GM13977 (cell line): ENCODE results near the gene AURKAIP1.

Source experiments
- DNase-seq: peaks from one replicate; pipeline ENCODE4 v3.0.0; 2012; ENCODE audit warnings: low spot score
- in situ Hi-C: fragments of 300-500 bp; cut with MboI; formaldehyde crosslinking; loops from one replicate; pipeline ENCODE4 v1.12.0; 2022; ENCODE audit warnings: low sequenced_read_pairs, low pct_unique_long_range_greater_than_20kb, mixed read lengths, inconsistent platforms; ENCODE audit not compliant: unreplicated experiment
- TF ChIP-seq, protein P1 (sequence below): IDR thresholded peaks from 2 replicates; pipeline ENCODE4 v1.5.1; 2012; ENCODE audit warnings: mild to moderate bottlenecking, control low read depth; ENCODE audit not compliant: insufficient read depth; ENCODE audit errors: extremely low read depth, missing control alignments

AURKAIP1 gene

DNA sequence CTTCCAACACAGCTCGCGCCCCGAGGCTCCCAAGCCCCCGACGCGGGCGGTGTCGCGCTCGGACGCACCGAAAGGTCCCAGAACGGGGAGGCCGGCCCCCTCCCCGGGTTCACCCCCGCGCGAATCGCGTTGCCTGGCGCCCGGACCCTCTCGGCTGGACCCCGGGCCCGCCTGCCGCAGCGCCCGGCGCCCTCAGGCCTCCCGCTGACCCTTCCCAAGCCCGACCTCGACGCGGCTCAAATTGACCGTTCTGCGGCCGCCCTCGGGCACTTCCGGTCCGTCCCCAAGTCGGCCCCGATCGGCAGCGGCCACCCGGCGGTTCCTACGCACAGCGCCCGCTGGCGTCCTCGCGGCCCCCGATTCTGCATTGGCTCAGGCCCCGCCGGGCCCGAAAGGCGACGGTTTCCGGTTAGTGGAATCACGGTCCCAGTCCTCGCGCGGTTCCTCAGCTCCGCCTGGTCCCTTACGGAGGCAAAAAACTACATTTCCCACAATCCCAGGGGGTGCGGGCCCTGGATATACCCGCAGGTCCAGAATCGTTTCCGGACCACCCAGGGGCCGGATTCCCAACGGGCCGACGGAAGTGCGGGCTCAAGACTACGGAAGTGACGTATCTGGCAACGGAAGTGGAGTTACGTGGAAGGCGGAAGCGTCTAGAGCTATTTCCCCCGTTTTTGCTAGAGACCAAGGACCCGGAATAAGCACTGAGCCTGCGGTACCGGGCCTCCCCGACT, at the start of gene AURKAIP1:
AURKAIP1 (minus strand) TSS at position 279 of the 734 bp plus-strand sequence. CDS start 451 bp downstream, outside the sequence.
- in situ Hi-C loops = no loop called here
- TF ChIP-seq, protein P1, sequence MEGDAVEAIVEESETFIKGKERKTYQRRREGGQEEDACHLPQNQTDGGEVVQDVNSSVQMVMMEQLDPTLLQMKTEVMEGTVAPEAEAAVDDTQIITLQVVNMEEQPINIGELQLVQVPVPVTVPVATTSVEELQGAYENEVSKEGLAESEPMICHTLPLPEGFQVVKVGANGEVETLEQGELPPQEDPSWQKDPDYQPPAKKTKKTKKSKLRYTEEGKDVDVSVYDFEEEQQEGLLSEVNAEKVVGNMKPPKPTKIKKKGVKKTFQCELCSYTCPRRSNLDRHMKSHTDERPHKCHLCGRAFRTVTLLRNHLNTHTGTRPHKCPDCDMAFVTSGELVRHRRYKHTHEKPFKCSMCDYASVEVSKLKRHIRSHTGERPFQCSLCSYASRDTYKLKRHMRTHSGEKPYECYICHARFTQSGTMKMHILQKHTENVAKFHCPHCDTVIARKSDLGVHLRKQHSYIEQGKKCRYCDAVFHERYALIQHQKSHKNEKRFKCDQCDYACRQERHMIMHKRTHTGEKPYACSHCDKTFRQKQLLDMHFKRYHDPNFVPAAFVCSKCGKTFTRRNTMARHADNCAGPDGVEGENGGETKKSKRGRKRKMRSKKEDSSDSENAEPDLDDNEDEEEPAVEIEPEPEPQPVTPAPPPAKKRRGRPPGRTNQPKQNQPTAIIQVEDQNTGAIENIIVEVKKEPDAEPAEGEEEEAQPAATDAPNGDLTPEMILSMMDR = peak; percentile 38
- DNase-seq = peak; percentile 99

DNA sequence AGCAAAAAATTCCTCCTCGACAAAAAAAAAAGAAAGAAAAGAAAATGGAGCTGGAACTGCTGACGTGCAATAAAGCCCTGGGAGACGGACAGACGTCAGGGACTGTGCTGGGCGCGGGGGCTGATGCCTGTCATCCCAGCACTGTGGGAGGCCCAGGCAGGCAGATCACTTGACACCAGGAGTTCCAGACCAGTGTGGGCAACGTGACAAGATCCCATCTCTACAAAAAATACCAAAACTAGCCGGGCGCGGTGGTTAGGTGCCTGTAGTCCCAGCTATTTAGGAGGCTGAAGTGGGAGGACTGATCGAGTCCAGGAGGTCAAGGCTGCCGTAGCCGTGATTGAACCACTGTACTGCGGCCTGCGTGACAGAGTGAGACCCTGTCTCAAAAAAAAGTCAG, 49.7 kb upstream of the AURKAIP1 start:
- DNase-seq = no peak
- TF ChIP-seq, protein P1 = no peak
- in situ Hi-C loops = no loop called here

DNA sequence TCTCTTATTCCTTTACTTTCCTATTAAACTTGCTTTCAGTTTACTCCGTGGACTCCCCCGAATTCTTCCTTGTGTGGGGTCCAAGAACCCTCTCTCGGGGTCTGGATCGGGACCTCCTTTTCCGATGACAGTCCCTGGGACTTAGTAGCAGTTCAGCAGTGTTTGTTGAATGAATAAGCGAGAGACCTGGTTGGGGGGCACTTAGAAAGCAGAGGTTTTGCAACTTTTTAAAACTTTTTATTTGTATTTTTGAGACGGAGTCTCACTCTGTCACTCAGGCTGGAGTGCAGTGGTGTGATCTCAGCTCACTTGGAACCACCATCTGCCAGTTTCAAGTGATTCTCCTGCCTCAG, 48.2 kb upstream of the AURKAIP1 start:
- DNase-seq = no peak
- in situ Hi-C loops = no loop called here

DNA sequence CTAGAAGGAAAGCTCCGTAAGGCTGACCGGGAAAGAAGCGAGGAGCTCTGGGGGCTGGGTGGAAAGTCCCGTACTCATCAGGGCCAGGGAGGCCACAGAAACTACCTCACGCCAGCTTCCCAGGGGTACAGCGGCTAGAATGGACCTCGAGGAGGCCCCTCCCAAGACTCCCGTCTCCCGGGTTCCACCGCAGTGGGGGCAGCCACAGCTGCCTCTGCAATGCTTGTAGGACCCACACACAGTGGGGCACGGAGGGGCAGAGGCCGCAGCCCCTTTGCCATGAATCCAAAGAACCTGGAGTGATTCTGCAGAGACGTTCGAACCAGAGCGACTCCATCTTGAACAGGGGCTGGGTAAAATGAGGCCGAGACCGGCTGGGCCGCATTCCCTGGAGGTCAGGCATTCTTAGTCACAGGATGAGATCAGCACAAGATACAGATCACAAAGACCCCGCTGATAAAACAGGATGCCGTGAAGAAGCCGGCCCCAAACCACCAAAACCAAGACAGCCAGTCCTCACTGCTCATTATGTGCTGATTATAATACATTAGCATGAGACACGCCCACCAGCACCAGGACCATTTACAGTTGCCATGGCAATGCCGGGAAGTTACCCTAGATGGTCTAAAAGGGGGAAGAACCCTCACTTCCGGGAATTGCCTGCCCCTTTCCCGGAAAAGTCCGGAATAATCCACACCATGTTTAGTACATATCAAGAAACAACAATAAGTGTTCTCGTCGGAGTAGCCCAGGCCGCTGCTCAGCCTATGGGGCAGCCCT, 47.6 kb upstream of the AURKAIP1 start:
- TF ChIP-seq, protein P1 = no peak
- DNase-seq = no peak
- in situ Hi-C loops = no loop called here

More for the DNA sequence above, 48.2 kb upstream of the AURKAIP1 start:
- TF ChIP-seq, protein P1 = no peak

DNA sequence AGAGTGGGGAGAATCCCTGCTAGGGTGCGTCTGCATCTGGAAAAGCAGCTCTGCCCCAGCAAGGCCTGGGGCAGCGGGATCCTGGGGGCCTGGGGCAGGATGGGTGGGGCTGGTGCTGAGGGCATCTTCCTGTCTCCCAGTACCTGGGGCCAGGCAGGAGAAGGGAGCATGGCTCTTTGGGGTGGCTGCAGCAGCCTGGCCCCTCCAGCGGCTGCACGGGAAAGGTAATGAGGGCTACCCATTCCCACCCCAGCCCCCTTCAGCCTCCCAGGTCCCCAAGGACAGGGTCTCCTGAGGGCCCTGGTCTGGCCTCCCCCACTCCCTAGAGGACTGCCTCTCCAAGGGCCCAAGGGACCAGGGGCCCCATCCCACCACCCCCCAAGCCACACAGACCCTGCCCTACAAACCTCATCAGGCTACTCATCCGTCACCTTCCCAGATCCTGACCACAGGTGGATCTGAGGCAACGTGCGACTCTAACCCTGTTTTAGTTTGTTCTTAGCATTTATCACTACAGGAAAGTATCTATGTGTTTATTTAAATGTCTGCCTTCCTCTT, 47.0 kb upstream of the AURKAIP1 start:
- in situ Hi-C loops = no loop called here

DNA sequence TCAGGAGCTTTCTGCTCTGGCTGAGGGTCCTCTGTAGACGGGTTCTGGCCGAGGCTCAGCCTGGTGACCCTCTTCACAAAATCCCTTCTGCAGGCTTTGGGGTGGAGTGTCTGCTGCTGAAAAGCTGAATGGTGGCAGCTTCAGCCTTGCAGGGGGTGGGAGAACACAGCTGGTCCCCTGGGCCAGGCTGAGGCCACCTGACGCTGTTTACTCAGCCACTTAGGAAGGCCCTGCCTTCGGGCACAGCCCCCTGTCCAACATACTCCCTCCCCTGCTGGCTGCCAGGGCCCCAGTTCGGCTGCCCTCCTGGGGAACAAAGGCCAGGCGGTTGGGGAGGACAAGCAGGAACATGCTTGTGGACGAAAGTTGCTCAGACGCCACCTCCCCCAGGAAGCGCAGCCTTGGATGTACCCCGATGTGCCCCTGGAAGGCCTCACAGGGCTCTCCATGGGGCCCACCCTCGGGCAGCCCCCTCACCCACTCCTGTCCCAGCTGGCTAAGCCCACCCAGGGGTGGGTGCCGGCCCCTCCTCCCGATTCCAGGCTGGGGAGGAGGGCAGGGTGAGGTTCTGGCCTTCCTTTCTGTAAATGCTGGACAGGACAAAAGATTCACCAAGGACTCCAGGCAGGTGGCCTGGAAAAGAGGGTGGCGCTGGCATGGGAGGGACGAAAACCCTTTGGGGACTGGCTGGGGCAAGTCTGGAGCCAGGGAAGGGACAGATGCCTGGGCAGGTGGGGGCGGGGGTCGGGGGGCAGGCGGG, 46.3 kb upstream of the AURKAIP1 start, which contains the start of gene ANKRD65:
ANKRD65 (minus strand) TSS at position 130 of the 760 bp plus-strand sequence. CDS start 271 bp downstream, outside the sequence.
- no peak for DNase-seq
- in situ Hi-C loops = no loop called here
- TF ChIP-seq, protein P1 = no peak

More for the DNA sequence above, 47.0 kb upstream of the AURKAIP1 start:
- TF ChIP-seq, protein P1 = no peak
- no peak for DNase-seq
